ENCODE results near the gene TPX2. TPM values are rescaled to one million over a fixed set of nuclear protein-coding genes. Genes with fewer than 3 reads are reported as not detected.

Gene TPX2
- total RNA-seq, 4 donors from 2014 or later, result 4.4 to 26.4 (median 9.3) TPM

GRCh38 chr20:31820228-31820627, 81.1 kb downstream of the TPX2 start:
- peaks cover 0 to 10% (median 3%) of the 10 kb centered on the region in 4 donors for H3K4me1 ChIP-seq
- no peak overlapping the region for H3K4me3 ChIP-seq
- no peaks in the 10 kb centered on the region for H3K36me3 ChIP-seq
- TF ChIP-seq POLR2A (IDR thresholded peaks at IDR 0.05) (no peak), CTCF (IDR thresholded peaks at IDR 0.05) (no peak)
- H3K27ac ChIP-seq, result no peak overlapping the region
- H3K27me3 ChIP-seq, result no peaks in the 10 kb centered on the region
- H3K9me3 ChIP-seq, result no peaks in the 10 kb centered on the region
- DNase-seq, result no peak

- H3K27ac ChIP-seq, result no peak overlapping the region
- no peaks in the 10 kb centered on the region for H3K9me3 ChIP-seq
- H3K4me1 ChIP-seq, result peaks cover 0 to 10% (median 3%) of the 10 kb centered on the region in 4 donors
- H3K4me3 ChIP-seq, result no peak overlapping the region
- TF ChIP-seq POLR2A (IDR thresholded peaks at IDR 0.05) (no peak), CTCF (IDR thresholded peaks at IDR 0.05) (no peak)
- no peak for DNase-seq
- H3K36me3 ChIP-seq, result no peaks in the 10 kb centered on the region
- H3K27me3 ChIP-seq, result no peaks in the 10 kb centered on the region
These were observed 82.3 kb downstream of the TPX2 start for GRCh38 chr20:31821427-31821826.

GRCh38 chr20:31822421-31823330, 83.6 kb downstream of the TPX2 start:
- TF ChIP-seq POLR2A (IDR thresholded peaks at IDR 0.05), result no peak
- TF ChIP-seq CTCF (IDR thresholded peaks at IDR 0.05), result peak; percentile 94 to 98 (median 96)
- peak; percentile 64 to 86 (median 82) for DNase-seq
- Histone ChIP-seq H3K36me3 (no peaks in the 10 kb centered on the region), H3K27ac (no peak overlapping the region), H3K27me3 (no peaks in the 10 kb centered on the region), H3K4me1 (peaks cover 0 to 10% (median 3%) of the 10 kb centered on the region in 4 donors), H3K4me3 (peak overlapping the region in 1 of 4 donors; percentile 24), H3K9me3 (no peaks in the 10 kb centered on the region)

GRCh38 chr20:31823360-31824124, 84.5 kb downstream of the TPX2 start:
- H3K36me3 ChIP-seq, result no peaks in the 10 kb centered on the region
- H3K9me3 ChIP-seq, result no peaks in the 10 kb centered on the region
- H3K27me3 ChIP-seq, result no peaks in the 10 kb centered on the region
- no peak overlapping the region for H3K4me3 ChIP-seq
- no peak for DNase-seq
- peaks cover 0 to 10% (median 3%) of the 10 kb centered on the region in 4 donors for H3K4me1 ChIP-seq
- TF ChIP-seq POLR2A (IDR thresholded peaks at IDR 0.05) (no peak), CTCF (IDR thresholded peaks at IDR 0.05) (no peak)
- no peak overlapping the region for H3K27ac ChIP-seq

GRCh38 chr20:31824125-31824485, 85.0 kb downstream of the TPX2 start:
- peaks cover 0 to 10% (median 3%) of the 10 kb centered on the region in 4 donors for H3K4me1 ChIP-seq
- no peaks in the 10 kb centered on the region for H3K27me3 ChIP-seq
- no peak overlapping the region for H3K4me3 ChIP-seq
- H3K27ac ChIP-seq, result no peak overlapping the region
- no peak for DNase-seq
- TF ChIP-seq CTCF (IDR thresholded peaks at IDR 0.05), result no peak
- no peak for TF ChIP-seq POLR2A (IDR thresholded peaks at IDR 0.05)
- no peaks in the 10 kb centered on the region for H3K9me3 ChIP-seq
- H3K36me3 ChIP-seq, result no peaks in the 10 kb centered on the region

Data from Peyer's patch (tissue), 4 donors.